ENCODE results near the gene ANKRD42.

DNA sequence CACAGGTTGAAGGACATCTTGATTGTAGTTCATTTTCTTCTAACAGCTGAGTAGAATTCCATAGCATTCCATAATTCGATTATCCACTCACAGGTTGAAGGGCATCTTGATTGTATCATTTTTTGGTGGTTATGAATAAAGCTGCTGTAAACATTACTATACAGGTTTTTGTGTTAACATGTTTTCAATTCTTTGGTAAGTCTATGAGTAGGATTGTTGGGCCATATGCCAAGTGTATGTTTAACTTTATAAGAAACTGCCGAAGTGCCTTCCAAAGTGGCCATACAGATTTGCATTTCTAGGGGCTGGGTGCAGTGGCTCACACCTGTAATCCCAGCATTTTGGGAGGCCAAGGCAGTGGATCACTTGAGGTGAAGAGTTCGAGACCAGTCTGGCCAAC lies 44.6 kb downstream of the ANKRD42 start:
- no peak for TF ChIP-seq EZH2phosphoT487 (IDR thresholded peaks at IDR 0.05; ENCODE audit: low read depth, severe bottlenecking, unreplicated experiment)
- TF ChIP-seq, protein P1, sequence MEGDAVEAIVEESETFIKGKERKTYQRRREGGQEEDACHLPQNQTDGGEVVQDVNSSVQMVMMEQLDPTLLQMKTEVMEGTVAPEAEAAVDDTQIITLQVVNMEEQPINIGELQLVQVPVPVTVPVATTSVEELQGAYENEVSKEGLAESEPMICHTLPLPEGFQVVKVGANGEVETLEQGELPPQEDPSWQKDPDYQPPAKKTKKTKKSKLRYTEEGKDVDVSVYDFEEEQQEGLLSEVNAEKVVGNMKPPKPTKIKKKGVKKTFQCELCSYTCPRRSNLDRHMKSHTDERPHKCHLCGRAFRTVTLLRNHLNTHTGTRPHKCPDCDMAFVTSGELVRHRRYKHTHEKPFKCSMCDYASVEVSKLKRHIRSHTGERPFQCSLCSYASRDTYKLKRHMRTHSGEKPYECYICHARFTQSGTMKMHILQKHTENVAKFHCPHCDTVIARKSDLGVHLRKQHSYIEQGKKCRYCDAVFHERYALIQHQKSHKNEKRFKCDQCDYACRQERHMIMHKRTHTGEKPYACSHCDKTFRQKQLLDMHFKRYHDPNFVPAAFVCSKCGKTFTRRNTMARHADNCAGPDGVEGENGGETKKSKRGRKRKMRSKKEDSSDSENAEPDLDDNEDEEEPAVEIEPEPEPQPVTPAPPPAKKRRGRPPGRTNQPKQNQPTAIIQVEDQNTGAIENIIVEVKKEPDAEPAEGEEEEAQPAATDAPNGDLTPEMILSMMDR (IDR thresholded peaks at IDR 0.05; ENCODE audit: poor library complexity): no peak
